NCI-H1930 (cell line): ENCODE measurements around the gene TAF7L.
"Not testable (repeated sequence)": the region's sequence is repeated elsewhere in the genome, so short reads cannot be mapped to it uniquely, and the experiment has no call there.

Source experiments
- DNase-seq, 2 experiments: peaks; one replicate each; lab custom pipeline; 2025; lab: John Stamatoyannopoulos, UW

TAF7L gene

GRCh38 chrX:101290957-101291603 lies at the start of gene TAF7L:
TAF7L (minus strand) TSS chrX:101291334; CDS start chrX:101287543, 3,791 bp downstream.
- DNase-seq: no peak

DNA sequence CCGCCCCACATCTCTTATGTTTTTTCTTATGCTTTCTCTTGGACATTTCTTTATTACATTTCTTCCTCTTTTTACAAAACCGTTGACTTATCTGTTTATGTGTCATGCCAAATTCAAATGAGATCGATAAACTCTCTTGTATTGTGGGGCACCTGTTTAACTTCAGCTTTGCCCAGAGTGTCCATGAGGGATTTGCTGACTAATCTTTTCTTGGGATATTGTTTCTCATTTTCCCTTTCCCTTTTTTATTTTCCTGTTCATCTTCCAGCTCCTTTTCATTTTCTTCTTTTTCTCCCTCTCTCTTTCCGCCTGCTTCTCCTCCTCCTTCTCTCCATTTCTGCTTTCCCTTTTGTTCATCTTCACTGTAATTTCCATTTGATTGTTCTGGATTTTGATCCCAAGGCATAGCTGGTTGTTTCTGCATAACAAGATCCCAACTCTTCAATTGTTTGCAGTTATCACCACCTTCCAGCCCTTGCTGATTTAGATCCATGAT lies 46.7 kb upstream of the TAF7L start:
- DNase-seq: no peak

GRCh38 chrX:101334310-101334709 lies 43.2 kb upstream of the TAF7L start:
- not testable (repeated sequence) for DNase-seq

DNA sequence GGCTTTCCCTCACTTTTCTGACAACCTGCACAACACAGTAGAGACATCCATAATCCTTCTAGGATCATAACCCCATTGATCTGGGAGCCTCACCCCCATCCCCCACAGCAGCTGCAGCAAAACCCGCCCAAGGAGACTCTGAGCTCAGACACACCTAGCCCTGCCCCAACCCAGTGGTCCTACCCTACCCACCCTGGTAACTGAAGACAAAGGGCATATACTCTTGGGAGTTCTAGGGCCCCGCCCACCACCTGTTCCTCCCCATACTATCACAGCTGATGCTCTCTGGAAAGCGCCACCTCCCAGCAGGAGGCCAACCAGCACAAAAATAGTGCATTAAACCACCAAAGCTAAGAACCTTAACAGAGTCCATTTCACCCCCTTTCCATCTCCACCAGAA lies 35.5 kb upstream of the TAF7L start:
- not testable (repeated sequence) for DNase-seq

DNA sequence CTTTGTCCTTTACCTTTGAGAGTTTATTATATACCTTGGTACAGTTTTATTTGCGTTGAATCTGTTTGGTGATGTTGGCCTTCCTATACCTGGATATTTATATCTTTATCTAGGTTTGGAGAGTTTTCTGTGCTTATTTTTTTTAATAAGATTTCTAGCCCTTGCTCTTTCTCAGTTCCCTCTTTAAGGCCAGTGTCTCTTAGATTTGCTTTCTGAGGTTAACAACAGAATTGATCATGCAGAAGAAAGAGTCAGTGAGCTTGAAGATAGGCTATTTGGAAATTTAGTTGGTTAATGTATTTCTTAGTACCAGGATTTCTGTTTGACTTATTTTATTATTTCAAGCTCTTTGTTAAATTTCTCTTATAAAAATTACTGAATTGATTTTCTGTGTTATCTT lies 12.7 kb upstream of the TAF7L start:
- no peak for DNase-seq

DNA sequence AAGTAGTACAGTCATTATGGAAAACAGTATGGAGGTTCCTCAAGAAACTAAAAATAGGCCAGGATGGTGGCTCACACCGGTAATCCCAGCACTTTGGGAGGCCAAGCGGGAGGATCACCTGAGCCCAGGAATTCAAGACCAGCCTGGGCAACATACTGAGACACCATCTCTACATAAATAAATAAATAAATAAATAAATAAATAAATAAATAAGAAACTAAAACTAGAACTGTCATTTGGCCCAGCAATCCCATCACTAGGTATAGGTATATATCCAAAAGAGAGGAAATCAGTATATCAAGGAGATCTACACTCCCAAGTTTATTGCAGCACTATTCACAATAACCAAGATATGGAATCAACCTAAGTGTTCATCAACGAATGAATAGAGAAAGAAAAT lies 4.5 kb upstream of the TAF7L start:
- not testable (repeated sequence) for DNase-seq

- peak in 1 of 2 experiments; percentile 9 for DNase-seq
These were observed 3.7 kb downstream of the TAF7L start for GRCh38 chrX:101287402-101287801.

- no peak for DNase-seq
These were observed 14.9 kb downstream of the TAF7L start for GRCh38 chrX:101276238-101276637.

GRCh38 chrX:101274198-101274597 lies 16.9 kb downstream of the TAF7L start:
- no peak for DNase-seq

DNA sequence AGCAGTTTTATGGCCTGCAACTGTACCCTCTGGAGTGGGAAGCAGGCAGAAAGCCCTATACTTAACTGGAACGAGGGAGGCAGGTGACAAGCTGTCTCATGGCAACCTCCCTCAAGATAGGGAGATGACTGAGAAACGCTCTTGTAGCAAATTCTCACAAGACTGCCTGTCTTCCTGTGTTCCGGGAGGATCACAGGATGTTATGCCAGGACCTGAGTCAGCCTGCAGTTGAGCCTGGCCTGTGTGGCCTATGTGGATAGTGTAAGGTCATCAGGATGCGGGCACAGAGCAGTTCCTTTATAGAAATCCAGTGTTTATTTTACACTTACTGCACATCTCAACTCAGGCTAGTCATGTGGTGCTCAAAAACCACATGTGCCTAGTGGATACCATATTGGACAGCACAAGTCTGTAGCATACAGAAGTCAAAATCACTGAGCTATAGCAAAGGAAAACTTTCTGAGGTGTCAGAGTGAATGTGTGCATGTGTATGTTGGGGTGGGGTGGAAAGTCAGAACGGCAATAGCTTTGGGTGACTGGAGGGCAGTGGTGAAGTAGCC lies 25.2 kb downstream of the TAF7L start:
- DNase-seq: no peak

- DNase-seq: no peak
These were observed 27.4 kb downstream of the TAF7L start for GRCh38 chrX:101263766-101264165.

GRCh38 chrX:101262590-101262989 lies 28.5 kb downstream of the TAF7L start:
- DNase-seq: no peak

DNA sequence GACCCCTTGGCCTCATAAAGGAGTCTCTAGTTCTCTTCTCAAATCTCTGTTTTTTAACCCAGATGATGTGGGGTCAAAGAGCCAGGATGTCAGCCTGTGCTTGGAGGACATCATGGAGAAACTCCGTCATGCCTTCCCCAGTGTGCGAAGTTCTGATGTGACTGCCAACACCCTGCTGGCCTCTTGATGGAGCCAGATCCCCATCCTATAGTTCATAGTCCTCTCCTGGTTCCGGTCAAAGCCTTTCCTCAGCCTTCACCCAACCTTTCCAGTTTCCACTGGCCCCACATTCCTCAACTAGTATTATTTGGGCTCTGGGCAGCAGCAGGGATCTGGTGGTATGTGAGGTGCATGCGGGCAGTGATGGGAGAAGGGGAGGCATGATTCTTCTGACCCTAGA lies 30.7 kb downstream of the TAF7L start:
- no peak for DNase-seq

GRCh38 chrX:101258259-101258581 lies 32.9 kb downstream of the TAF7L start:
- no peak for DNase-seq

- DNase-seq: no peak
These were observed 33.5 kb downstream of the TAF7L start for GRCh38 chrX:101257448-101258258.

- no peak for DNase-seq
These were observed 38.5 kb downstream of the TAF7L start for GRCh38 chrX:101252634-101253033.

- no peak for DNase-seq
These were observed 49.6 kb downstream of the TAF7L start for GRCh38 chrX:101241531-101241930.

DNA sequence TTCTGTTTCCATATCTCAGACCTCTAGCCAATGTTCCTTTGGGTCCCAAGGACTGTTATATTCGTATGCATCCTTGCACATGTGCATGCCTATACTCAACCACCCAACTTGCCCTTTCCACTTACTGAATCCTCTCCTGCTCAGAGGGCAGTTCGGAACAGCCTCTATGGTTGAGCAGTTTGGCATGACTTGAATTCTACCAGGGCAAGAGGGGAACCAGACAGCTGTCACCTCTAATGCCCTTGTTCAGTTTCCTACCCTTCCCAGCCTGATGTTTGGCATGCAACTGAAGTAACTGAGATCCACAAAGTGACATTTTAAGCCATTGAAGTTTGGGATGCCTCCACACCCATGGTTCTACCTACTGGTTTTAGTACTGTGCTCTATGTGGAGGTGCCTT lies 54.1 kb downstream of the TAF7L start:
- no peak for DNase-seq

DNA sequence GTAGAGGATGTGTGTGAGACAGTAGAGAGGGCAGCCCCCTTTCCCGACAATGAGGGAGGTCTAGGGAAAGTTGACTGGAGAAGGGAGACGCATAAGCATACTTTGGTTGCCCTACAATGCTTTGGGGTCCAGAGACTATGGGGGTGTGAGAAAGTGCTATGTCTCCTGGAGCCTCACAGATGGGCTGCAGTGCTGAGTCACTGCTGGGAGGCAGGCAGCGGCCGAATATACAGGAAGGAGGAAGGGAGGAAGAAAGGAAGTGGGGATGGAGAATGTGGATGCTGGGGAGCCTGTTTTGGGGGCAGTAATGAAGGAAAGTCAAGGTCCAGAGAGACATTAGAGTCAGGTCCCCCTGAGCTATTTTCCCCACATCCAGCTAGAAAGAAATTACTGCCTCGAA lies 58.8 kb downstream of the TAF7L start:
- no peak for DNase-seq

DNA sequence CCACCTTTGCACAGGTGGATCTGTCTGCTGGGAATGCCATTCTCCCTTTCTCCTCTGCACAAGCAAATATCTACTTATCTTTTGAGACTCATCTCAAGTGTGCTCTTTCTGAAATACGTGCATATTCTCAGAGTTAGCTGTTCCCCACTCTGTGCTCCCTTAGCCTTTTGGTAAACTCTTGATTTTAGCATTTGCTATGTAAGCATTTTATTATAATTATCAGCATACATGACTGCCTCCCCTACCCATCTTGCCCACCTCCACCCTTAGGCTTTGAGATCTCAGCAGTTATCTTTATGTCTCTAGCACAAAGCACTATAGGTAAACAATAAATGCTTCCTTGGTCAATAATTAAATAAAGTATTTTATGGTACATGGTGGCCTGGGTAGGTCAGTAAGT lies 60.1 kb downstream of the TAF7L start:
- DNase-seq: no peak

DNA sequence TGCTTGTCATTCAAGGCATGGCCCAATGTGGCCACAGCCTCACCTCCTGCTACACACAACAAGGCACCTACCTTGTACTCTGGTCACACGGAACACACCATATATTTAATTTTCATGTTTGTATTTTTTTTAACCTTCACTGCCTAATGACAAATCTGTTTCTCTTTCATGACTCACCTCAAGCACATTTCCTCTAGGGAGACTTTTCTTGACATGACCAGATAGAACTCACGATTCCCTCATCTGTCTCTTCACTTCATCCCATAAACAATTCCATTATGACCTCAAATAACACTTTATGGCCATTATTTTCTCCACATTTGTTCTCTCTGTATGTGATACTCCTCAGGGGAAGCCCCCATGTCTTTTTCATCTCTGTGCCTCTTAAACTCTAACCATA lies 60.5 kb downstream of the TAF7L start:
- DNase-seq: no peak

DNA sequence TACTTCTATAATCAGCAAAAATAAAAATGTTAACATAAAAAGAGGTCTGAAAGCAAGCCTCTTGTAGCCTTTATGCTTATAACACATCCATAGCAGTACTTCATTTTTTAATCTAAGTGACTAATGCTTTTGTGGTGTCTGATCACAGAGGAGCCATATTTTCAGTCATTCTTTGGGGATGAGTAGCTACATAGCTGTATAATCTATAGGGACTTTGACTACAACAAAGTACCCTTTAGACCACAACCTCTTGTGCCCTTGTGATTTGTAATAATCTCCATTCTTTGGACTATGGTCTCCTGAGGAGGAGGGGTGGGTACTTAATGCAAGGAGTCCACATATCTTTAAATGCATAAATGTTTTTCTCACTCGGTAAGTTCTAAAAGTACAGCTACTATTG lies 62.0 kb downstream of the TAF7L start:
- DNase-seq: no peak

- no peak for DNase-seq
These were observed 67.9 kb downstream of the TAF7L start for GRCh38 chrX:101223226-101223625.
